Effector CD4-positive, alpha-beta T cell (primary cell): Measurements from ENCODE around the gene GARNL3.

Experiments
- DNase-seq: peaks from one replicate; pipeline ENCODE4 v3.0.0-alpha.2; 2020

GARNL3 gene

DNA sequence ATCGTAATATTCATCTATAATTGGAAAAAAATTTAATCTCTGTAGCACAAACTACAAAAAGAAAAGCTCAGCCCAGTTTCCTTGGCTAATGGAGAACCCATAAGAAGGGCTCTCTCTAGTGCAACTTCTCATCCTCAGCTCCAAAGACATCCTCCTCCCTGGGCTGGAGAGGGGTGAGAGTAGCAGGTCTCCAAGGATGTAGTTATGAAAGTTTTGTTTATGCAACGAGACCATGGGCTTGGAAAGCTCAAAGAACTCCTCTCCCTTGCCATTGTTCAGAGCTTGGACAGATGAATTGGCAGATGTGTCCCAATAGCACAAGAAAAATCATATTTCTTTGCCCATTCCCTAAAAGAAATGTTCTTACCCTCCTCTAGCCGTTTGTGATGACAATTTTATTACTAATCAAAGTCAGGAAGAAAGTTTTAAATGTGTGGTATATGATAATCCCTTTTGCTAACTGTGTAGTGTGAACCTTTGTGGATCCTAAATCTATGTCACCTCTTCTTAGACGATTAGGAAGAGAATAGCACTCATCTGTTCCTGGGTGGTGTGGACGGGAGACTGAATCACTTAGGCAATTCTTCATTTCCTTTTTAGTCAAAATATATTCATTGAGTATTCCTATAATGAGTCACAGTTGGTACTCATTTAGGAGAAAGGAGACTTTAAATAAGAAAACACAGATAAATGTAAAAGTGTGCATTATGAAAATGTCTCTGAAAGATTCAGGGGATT is 52.2 kb downstream of the GARNL3 start:
- DNase-seq, result no peak

DNA sequence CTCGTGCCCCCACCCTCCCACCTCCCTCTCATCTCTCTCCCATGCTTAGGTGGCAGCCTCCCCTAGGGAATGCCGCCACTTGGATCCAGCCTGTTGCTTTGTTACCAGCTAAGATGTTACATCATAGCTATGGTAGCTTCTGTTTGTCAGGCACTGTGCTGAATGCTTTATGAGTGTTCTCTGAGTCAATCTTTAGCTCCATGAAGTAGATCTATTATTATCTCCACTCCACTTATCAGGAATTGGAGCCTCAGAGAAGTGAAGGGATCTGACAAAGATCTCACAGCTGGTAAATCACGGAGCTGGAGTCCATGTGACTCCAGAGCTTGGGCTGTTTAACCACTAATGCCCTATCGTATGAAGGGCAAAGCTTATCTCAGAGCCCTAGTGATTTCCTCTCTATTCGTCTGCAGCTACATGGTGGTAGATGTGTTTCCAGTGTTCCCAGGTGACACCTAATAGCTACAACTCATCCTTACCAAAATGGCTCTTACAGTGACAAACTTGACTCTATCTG is 54.1 kb downstream of the GARNL3 start:
- no peak for DNase-seq

DNA sequence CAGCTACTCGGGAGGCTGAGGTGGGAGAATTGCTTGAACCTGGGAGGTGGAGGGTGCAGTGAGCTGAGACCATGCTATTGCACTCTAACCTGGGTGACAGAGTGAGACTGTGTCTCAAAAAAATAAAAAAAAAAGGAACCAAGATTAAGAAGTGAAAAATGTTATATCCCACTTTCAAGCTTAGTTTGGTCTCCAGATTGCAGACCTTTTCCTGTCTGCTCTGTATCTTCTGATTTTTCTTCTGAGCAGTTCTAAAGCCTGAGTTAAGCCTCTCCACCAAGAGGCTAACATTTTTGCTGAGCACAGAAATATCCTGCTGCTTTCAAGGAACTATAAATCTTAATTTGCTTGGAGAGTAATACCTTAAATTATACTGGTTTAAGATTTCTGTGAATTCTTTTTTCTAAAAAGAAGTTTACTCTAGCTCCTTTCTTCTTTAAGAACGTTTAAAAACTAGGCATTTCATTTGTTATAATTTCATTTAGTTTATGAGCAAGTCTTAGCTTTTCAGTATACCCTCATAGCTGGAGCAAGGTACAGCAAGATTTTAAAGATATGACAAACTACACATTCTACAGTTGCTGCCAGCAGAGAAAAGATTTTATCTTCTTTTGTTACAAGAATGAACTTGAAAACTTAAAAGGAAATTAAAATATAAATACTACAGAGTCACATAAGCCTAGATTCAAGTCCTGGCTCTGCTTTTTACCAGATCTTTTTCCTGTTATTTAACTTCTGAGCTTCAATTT is 55.0 kb downstream of the GARNL3 start:
- DNase-seq, result no peak

DNA sequence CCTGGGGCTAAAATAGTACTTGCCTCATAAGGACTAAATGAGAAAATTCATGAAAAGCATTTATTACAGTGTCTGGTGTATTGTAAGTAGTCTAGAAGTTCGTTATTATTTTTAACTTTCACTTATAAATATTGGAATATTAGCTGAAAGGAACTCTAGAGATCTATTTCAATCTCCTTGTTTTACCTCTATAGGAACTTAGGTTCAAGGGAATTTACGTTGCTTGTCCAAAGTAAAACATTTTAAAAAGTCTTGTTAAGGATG is 55.5 kb downstream of the GARNL3 start:
- DNase-seq, result no peak

DNA sequence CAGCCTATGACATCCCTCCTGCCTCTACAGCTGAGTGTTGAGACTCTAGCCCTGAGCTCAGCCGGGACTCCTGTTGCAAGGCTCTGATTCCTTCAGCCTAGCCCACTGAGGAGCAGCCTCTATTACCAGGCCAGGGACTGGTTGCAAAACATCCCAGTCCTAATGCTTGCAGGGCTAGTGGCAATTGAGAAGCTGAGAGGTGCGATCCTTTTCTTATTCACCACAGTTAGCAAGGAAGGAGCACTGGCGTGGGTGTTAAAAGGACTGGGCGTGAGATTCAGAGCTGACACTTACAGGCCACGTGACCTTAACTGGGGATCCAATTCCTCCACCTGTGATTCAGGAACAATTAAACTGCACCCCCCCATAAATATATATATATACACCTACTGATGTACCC is 58.8 kb downstream of the GARNL3 start:
- DNase-seq, result no peak

DNA sequence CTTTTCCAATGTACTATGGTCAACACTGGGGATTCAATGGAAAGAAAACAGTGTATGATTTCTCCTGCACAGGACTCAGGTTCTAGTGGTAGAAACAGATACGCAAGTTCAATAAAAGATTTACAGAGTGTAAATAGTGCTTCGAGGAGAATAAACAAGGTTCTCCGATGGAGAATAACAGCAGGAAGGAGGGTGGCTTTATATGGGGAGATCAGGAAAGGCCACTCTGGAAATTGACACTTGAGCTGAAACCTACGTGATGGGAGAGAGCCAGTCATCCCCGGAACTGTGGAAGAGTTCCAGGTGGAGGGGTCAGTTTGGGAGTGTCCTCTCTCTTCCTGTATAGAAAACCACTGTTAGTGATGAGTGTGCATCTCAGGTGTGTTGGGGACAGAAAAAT is 65.9 kb downstream of the GARNL3 start:
- no peak for DNase-seq

DNA sequence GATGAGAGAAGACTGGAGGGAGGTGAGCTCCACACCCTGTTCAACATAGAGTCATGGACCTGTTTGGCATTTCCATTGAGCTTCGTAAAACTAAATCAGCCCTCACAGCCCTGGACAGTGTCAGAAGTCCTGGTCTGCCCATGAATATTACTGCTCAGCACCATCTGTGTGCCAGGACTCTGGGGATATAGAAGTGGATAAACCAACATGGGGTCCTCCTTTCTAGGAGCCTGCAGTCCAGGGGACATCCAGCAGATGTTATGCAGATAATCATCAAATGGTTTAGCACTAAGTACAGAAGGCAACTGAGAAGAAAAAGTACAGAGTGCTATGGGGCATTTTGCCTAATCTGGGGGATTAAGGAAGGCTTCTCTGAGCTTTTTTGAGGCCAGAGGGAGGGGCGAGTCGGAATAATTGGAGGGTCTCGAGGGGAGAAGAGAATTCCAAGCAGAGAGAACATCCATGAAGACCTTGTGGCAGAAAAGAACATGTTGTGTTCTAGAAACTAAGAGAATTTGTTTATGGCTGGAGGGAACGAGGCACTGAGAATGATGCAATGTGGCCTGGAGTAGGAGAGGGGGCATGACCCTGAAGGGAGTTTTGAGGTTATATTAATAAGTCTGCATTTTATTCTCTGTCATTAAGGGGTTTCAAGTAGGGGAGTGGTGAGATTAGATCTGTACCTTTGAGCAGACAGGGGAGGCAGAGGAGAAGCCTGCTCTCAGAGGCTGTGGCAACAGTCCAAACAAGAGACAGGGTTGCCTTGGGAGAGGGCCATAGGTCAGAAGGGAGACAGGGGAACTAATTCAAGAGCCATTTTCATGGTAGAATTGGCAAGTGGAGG is 68.9 kb downstream of the GARNL3 start:
- no peak for DNase-seq

DNA sequence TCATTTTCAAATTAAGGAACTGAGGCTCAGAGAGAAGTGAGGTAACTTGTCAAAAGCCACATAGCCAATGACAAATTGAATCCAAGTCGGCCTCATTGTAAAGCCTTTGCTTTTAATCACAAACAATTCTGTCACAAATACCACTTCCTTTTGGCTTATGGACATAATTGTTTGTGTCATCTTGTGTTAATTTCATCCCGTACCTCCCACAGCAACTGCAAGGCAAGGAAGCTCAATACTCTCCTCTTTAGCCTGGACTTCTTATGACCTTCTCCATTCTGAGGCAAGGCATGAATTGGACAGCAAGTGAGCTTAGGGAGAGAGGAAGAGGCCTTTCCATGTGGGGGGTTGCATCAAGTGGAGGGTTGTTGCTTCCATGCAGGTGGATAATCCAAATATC is 70.2 kb downstream of the GARNL3 start:
- DNase-seq, result no peak

DNA sequence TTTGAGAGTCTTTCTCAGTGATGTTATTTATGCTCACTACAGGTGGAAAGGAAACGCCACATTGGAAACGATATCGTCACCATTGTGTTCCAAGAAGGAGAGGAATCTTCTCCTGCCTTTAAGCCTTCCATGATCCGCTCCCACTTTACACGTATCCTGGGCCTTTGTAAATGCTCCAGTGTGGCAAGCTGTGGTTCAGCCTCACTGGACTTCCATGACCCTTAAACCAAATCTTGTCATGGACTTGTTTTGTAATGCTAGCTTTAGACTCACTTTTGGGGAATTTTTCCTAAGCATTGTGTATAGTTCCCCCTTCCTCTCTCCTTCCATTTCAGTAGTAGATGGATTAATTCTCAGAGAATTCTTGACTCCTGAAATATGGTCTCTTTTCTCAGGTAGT is 71.5 kb downstream of the GARNL3 start:
- no peak for DNase-seq

DNA sequence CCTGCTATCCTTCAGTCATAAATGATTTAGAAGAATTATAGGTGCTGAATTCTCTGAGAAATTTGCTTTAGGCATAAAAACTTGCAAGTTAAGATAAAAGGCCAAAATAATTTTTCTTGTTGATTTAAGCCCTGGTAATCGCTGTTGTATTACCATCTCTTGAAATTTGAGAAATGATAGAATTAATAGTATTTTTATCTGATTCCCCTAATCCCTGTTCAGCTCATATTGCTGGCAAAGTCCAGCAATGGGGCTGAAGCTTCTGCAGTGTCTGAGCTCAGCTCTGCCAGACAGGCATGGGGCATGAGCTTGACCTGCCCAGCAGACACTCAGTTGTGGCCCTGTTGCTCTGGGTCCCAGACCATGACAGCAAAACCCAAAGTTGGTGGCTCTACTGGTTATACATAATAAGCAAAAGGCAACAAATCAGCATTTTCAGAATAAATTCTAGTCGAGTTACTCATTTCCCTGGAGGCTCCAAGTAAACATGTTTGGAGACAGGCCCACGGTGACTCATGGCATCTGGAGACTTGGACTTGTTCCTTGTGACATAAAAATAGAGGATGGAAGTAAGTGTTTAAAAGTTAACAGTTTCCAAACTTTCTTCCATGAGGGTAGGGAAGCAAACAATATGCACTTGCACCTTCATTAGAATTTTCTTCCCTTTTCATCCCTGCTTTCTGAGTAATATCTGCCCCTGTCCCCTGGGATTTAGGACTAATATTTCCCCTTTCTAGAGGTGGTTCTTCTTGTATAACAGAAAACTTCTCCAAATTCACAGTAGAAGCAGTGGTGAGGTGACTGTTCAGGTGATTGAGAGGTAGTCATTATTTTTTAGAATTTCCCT is 72.2 kb downstream of the GARNL3 start:
- DNase-seq, result no peak

DNA sequence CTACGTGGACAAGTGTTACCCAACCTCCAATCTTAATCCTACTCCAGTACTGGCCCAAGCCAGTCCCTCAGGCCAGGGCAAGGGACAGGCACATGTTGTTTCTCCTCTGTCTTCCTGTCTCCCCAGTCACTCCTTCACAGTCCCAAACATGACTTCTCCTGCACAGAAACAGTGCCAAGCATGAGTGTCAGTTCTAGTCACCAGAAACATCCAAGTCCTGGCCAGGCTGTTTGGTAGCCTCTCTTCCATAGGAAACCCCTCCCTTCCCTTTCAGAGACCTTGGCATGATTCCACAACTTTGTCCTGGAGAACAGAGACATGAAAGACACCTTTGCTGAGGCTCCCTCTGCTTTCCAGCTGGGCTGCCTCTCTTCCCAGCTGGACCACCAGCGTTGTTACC is 76.1 kb downstream of the GARNL3 start:
- no peak for DNase-seq

DNA sequence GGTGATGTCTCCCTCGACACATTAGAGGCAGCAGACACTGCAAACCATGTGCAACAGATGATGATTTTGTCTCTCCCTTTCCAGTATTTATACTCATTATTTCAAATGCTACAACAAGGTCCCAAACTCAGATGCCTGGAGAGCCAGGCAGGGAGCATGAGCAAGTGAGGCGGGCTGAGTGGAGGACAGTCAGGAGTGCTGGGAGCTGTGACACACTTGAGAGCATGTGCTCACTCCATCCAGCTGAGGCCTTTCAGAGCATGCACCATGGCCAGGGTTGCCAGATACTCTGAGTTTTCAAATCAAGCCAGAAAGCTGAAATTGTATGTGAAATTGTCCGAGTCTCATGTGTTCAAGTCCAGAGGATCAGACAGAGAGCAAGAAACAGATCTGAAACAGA is 76.6 kb downstream of the GARNL3 start:
- no peak for DNase-seq

DNA sequence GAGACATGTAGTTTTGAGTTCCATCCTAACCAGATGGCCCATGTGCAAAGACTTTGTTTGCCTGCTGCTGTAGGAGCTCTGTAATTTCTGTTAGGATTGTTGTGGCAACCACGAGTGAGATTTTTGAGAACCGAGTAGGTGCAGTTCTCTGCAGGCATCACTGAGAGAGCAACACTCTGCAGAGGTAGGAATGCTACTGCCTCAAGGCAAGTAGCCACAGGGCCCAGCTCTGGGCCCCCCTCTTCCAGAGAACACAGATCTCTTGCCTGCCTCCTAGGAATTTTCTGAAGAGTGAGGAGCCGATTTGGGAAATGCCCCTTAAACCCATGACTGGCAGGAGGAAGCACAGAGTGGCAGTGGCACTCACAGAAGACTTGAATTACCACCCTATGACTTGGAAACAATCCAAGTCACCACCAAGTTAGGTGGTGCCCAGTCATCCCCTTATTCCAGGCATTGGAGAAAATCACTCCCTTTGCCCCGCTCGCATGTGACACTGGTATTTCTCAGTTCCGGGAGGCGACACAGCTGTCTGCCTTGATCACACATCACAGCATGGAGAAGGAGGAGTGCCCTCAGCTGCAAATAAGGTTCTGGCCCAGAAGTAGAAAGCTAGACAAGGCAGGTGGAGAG is 79.9 kb downstream of the GARNL3 start:
- DNase-seq, result no peak

DNA sequence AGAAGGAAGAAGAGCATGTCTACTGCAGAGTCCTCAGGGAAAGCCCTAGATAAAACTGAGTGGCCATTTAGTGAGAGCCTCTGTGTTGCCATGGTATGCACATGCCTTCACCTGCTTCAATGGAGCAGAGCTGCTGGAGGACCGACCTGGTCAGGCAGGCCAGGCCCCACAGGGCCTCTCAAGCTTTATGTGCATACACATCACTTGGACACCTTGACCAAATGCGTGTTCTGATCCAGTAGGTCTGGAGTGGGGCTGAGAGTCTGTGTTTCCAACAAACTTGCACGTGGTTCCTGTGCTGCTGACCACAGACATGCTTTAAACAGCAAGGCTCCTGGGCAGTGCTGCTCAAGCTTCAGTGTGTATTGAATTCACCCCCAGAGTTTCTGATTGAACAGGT is 81.0 kb downstream of the GARNL3 start:
- DNase-seq, result no peak

DNA sequence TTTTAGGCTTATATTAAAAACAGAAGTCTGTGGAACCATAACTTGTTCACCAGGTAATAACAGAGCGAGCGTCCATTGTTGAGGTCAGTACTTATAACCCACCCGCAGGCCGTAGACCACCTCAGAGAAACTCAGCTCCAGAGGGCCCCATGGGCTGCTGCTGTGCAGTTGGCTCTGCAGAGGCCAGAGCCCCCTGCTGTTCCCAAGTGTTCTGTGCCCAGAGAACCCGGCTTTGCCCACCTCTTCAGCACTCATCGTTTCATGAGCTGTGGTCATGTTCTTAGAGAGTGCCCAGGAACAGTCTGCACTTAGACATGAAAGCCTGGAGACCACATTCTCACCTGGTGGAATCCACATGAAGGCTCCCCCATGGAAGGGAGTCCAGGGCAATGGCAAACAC is 82.0 kb downstream of the GARNL3 start:
- DNase-seq, result no peak

DNA sequence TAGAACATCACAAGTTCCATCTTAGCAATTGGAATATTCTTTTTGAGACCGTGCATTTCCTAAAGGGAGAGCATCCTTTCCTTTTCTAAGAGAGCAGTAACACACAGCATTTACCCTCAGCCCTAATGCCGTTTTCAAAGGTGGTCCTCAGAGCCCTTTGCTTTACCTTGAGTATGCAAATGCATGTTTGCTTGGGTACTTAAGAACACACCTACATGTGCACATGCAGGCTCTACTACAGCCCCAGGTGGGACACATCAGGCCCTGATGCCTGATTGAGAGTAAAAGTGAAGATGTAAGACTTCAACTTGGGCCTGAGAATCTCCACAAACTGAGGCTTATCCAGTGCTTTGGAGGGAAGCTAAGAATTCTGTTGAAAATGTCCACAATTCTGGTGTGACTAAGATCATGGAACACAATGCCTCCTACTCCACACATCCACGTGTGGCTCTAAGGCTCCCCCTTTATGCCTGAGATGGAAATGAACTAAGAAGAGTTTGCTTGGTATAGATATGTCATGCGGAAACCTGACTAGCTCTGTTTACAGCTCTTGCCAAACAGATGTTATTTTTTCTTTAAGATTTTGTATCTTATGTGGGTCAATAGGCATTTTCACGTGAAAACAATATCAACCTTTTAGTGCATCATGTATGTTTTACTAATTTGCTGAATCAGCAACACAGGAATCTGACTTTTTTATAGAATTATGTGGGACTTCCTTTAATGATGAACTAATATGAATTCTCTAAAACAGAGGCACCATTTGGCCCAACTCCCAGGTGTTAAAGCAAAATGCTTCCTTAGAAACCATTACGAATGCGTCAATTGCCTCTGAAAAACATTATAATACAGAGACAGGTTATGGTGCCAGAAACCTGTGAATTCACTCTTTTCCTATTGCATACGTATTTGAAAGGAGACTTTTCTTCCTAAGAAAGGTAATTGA is 83.5 kb downstream of the GARNL3 start:
- DNase-seq, result no peak

DNA sequence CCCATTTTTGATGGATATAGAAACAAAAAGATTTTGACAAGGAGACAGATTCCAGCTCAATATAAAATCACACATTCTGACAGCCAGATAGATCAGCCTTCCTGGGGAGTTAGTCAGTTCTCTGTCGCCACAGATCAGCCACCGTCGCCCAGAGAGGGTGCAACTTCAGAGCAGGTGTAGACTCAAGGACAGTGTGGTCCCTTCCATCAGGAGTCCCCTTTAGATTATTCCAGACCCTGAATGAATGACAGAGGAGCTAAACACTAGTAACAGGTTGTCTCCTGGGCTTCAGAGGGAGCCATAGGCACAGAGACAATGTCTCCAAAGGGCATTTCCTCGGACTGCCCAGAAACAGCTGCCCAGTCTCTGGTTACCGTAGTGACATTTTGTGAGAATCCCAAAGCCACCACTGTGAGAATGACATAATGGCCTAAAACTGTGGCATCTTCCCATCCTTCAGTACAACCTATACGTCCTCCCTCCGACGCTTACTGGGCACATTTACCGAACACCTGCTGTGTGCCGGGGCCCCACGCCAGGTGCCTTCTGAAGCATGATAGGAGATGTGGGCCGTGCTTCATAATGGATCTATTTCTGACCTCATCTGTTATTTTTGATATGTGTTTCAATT is 85.0 kb downstream of the GARNL3 start:
- DNase-seq, result no peak

DNA sequence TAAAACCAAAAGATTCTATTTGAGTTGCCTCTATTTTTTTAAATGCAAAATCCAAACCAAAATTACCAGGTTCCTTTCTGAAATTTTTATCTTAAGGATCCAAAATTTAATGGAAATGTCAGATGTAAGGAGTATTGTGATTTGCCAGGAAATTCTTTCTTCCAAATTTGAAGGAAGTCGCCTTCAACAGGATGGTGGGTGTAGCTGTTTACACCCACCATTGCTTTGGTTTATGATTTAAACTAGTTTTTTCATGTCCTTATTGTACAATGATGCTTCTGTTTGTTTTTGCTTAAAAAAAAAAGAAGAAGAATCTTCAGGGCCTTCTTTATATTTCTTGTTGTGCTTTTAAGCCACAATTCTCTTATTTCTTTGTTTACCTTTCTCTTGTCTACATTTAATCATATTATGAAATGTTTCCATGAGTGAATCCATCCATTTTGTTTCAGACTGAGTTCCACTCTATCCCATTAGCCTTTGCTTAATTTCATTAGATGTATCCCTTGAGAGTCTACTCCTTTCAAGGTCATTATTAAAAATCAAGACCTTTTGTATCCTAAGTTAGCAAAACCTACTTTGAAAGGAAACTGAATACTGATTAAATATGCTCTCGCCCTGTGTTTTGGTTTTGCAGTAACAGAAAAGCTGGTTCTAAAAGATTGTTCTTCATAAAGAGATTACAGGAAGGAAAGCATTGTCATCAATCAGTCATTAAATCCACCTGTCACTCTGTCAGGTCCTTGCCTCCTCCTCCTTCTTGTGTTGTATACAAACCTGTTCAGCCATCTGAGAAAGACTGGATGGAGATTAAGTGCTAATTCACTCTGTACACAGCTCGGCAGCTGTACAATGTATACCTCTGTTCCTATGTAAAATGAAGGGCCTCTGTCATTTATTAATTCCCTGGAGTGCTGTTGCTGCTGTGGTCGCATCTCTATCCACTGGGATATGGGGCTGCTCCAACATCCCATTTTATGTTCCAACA is 86.9 kb downstream of the GARNL3 start:
- no peak for DNase-seq

DNA sequence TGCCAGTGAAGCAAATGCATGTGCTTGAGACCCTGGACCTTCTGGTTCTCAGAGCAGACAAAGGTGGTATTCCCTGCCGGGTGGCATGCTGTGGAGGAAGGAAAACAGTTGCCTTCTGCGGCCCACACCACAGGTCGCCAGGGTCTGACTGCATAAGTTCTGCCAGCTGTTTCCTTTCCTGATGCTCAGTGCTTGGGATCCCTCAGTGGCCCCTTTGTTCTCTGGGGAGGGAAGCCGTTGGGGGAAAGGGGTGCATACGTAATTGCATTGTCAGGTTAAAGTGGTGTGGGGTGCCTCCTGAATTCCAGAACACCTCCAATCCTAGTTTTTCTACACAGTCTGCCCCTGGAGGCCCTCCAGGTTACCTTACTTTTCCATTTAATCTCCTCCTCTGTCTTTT is 89.3 kb downstream of the GARNL3 start:
- no peak for DNase-seq
